GM19239 (cell line): ENCODE results near the gene ZCCHC24.

Experiments
- DNase-seq: peaks from one replicate; pipeline ENCODE4 v3.0.0; 2011; ENCODE audit warnings: low spot score; ENCODE audit not compliant: insufficient read length
- FAIRE-seq: peaks from 2 replicates; lab custom pipeline; 2011; peaks lifted over from hg19 to GRCh38; lab: Jason Lieb, UNC

Gene ZCCHC24

GRCh38 chr10:79415736-79416577 lies 29.5 kb downstream of the ZCCHC24 start:
- FAIRE-seq = no peak
- no peak for DNase-seq

GRCh38 chr10:79414714-79415113 lies 30.7 kb downstream of the ZCCHC24 start:
- FAIRE-seq = no peak
- DNase-seq = no peak

GRCh38 chr10:79413196-79413595 lies 32.2 kb downstream of the ZCCHC24 start:
- FAIRE-seq (no peak), DNase-seq (no peak)

GRCh38 chr10:79412516-79412915 lies 32.9 kb downstream of the ZCCHC24 start:
- FAIRE-seq = no peak

GRCh38 chr10:79411546-79412495 lies 33.6 kb downstream of the ZCCHC24 start:
- FAIRE-seq = no peak
- DNase-seq = no peak

More at GRCh38 chr10:79412516-79412915, 32.9 kb downstream of the ZCCHC24 start:
- DNase-seq = no peak

GRCh38 chr10:79410315-79411094 lies 34.9 kb downstream of the ZCCHC24 start:
- DNase-seq (no peak), FAIRE-seq (no peak)

- FAIRE-seq (no peak), DNase-seq (no peak)
Observed at GRCh38 chr10:79409726-79410085, 35.7 kb downstream of the ZCCHC24 start.

GRCh38 chr10:79409038-79409725 lies 36.2 kb downstream of the ZCCHC24 start:
- DNase-seq (no peak), FAIRE-seq (no peak)

- DNase-seq (no peak), FAIRE-seq (no peak)
Observed at GRCh38 chr10:79407811-79408795, 37.3 kb downstream of the ZCCHC24 start.

- FAIRE-seq = no peak
- DNase-seq = no peak
Observed at GRCh38 chr10:79407423-79407796, 38.0 kb downstream of the ZCCHC24 start.

- FAIRE-seq (no peak), DNase-seq (no peak)
Observed at GRCh38 chr10:79406683-79407422, 38.6 kb downstream of the ZCCHC24 start.

- DNase-seq (no peak), FAIRE-seq (no peak)
Observed at GRCh38 chr10:79405995-79406515, 39.4 kb downstream of the ZCCHC24 start.

- DNase-seq (no peak), FAIRE-seq (no peak)
Observed at GRCh38 chr10:79405221-79405994, 40.0 kb downstream of the ZCCHC24 start.

- DNase-seq (no peak), FAIRE-seq (no peak)
Observed at GRCh38 chr10:79404690-79405131, 40.7 kb downstream of the ZCCHC24 start.

GRCh38 chr10:79404231-79404609 lies 41.2 kb downstream of the ZCCHC24 start:
- no peak for FAIRE-seq

GRCh38 chr10:79403441-79404230 lies 41.8 kb downstream of the ZCCHC24 start:
- DNase-seq (no peak), FAIRE-seq (no peak)

More at GRCh38 chr10:79404231-79404609, 41.2 kb downstream of the ZCCHC24 start:
- no peak for DNase-seq
